Subcutaneous preadipocyte (primary cell): Measurements from ENCODE around the gene DHRS4. TPM values are rescaled to one million over a fixed set of nuclear protein-coding genes. Genes with fewer than 3 reads are reported as not detected.

Source experiments
- total RNA-seq: library from RNA; depleted of rRNA; stranded (reverse); fragments of >200 nt; gene quantifications from 2 replicates; pipeline ENCODE4 v1.2.3, GENCODE V29; 2012

The DHRS4 gene
- 35.0 and 41.2 TPM in 2 replicates for total RNA-seq

GRCh38 chr14:23953464-23954278, at the start of gene DHRS4:
Gene DHRS4 (plus strand): TSS chr14:23953770. CDS start chr14:23953789, 19 bp downstream.

GRCh38 chr14:23988607-23989363, 35.2 kb downstream of the DHRS4 start, which contains the start of gene DHRS4L2:
Gene DHRS4L2 (plus strand): TSS chr14:23988929. CDS start chr14:23988948, 19 bp downstream.

Other genes starting within 250 kb of the DHRS4 start
- 9.2 and 11.0 TPM in 2 replicates for gene DHRS4L2, start 35.2 kb downstream of the DHRS4 start, total RNA-seq
- gene CARMIL3, start 98.2 kb downstream of the DHRS4 start, total RNA-seq = under 0.01 TPM in 1 of 2 replicates, not detected in the other
- not detected in 2 replicates for gene CPNE6, start 117.8 kb downstream of the DHRS4 start, total RNA-seq
- gene PCK2, start 140.5 kb downstream of the DHRS4 start, total RNA-seq = 10.3 and 13.9 TPM in 2 replicates
- gene DCAF11, start 161.0 kb downstream of the DHRS4 start, total RNA-seq = 44.5 and 46.1 TPM in 2 replicates
- 0.78 and 1.1 TPM in 2 replicates for gene NRL, start 161.2 kb downstream of the DHRS4 start, total RNA-seq
- 0.37 TPM in 1 of 2 replicates, not detected in the other for gene FITM1, start 176.9 kb downstream of the DHRS4 start, total RNA-seq
- gene PSME1, start 182.4 kb downstream of the DHRS4 start, total RNA-seq = 62.9 and 93.7 TPM in 2 replicates
- gene EMC9, start 187.8 kb downstream of the DHRS4 start, total RNA-seq = 12.1 and 13.3 TPM in 2 replicates
- gene PSME2, start 192.8 kb downstream of the DHRS4 start, total RNA-seq = 72.1 and 87.5 TPM in 2 replicates
- gene RNF31, start 193.7 kb downstream of the DHRS4 start, total RNA-seq = 40.8 and 43.8 TPM in 2 replicates
- gene IRF9, start 207.5 kb downstream of the DHRS4 start, total RNA-seq = 38.3 and 59.5 TPM in 2 replicates
- gene REC8, start 218.3 kb downstream of the DHRS4 start, total RNA-seq = 1.8 TPM in 2 replicates
- gene IPO4, start 235.0 kb downstream of the DHRS4 start, total RNA-seq = 74.6 and 97.4 TPM in 2 replicates
- 53.2 and 56.2 TPM in 2 replicates for gene TM9SF1, start 241.7 kb downstream of the DHRS4 start, total RNA-seq